Astrocyte of the spinal cord (primary cell): ENCODE measurements around the gene HMCN1.

Experiments used
- DNase-seq: peaks from one replicate; pipeline ENCODE4 v3.0.0; 2011; ENCODE audit warnings: low read depth, low spot score
- H3K4me3 ChIP-seq: 2 replicates; pipeline ENCODE4 v1.5.1; 2011; ENCODE audit warnings: low read depth, mild to moderate bottlenecking, low read length, moderate library complexity
- CTCF ChIP-seq: IDR thresholded peaks from 2 replicates; pipeline ENCODE4 v1.5.1; 2012; ENCODE audit warnings: low read depth, mild to moderate bottlenecking, low read length, inconsistent platforms
- in situ Hi-C: cut with HindIII; loops from 2 replicates; pipeline ENCODE4 v1.10.0; 2017; ENCODE audit warnings: low sequenced_read_pairs

The HMCN1 gene

GRCh38 chr1:185819798-185820197 is 85.6 kb downstream of the HMCN1 start:
- no peak for TF ChIP-seq CTCF
- no peak for DNase-seq
- H3K4me3 ChIP-seq, result no peak overlapping the region
- in situ Hi-C loops, result no loop called here

GRCh38 chr1:185821612-185822385 is 87.6 kb downstream of the HMCN1 start:
- in situ Hi-C loops, result no loop called here
- H3K4me3 ChIP-seq, result no peak overlapping the region
- DNase-seq, result no peak
- TF ChIP-seq CTCF, result no peak

- peak; percentile 67 for DNase-seq
Measured at GRCh38 chr1:185823467-185823866, 89.3 kb downstream of the HMCN1 start.

GRCh38 chr1:185824106-185824505 is 89.9 kb downstream of the HMCN1 start:
- TF ChIP-seq CTCF, result no peak
- H3K4me3 ChIP-seq, result no peak overlapping the region
- no peak for DNase-seq
- in situ Hi-C loops, result no loop called here

More at GRCh38 chr1:185823467-185823866, 89.3 kb downstream of the HMCN1 start:
- TF ChIP-seq CTCF, result no peak
- in situ Hi-C loops, result no loop called here
- H3K4me3 ChIP-seq, result no peak overlapping the region

- in situ Hi-C loops, result no loop called here
- no peak overlapping the region for H3K4me3 ChIP-seq
- no peak for TF ChIP-seq CTCF
- peak; percentile 40 for DNase-seq
Measured at GRCh38 chr1:185825556-185825955, 91.4 kb downstream of the HMCN1 start.

- H3K4me3 ChIP-seq, result no peak overlapping the region
- no peak for TF ChIP-seq CTCF
- in situ Hi-C loops, result no loop called here
- no peak for DNase-seq
Measured at GRCh38 chr1:185834371-185834905, 100.2 kb downstream of the HMCN1 start.
